LoVo (cell line): Measurements from ENCODE around the gene CNIH4.
"Not testable (repeated sequence)": the region's sequence is repeated elsewhere in the genome, so short reads cannot be mapped to it uniquely, and the experiment has no call there.

Experiments
- DNase-seq: peaks from one replicate; pipeline ENCODE4 v3.0.0-alpha.2; 2016; ENCODE audit warnings: low spot score

The CNIH4 gene

GRCh38 chr1:224356685-224357625 lies at the start of gene CNIH4:
Gene CNIH4, plus strand, starts transcription at chr1:224356879. Its CDS starts 46 bp downstream, at chr1:224356925.
- DNase-seq: peak; percentile 92

DNA sequence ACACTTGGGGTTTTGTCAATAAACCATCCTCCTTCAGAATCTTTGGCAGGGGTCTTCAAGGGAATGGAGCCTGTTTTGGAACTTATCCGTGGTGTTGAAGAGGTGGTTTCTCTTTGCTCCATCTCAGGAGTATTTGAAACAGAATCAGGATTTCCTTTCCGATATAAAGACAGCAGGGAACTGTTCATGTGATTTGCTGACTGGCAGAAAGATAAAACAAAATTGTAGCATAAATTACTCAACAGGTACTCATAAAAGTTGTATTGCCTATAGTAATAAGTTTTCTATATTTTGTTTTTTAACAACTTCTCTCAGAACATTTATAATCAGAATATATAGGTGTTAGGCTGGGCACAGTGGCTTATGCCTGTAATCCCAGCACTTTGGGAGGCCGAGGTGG lies 48.6 kb upstream of the CNIH4 start:
- no peak for DNase-seq

DNA sequence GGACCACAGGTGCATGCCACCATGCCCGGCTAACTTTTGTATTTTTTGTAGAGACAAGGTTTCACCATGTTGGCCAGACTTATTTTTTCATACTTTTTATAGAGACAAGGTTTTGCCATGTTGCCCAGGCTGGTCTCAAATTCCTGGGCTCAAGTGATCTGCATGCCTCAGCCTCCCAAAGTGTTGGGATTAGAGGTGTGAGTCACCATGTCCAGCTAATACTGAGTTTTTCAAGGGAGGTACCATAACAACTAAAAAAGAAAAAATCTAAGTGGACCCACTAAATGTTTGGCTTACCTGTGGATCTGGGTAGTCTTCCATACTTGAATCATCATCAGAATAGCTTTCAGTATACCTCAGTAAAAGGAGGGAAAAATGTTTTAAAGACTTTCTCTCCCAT lies 45.2 kb upstream of the CNIH4 start:
- DNase-seq: not testable (repeated sequence)

- DNase-seq: no peak
Measured at GRCh38 chr1:224312025-224312424, 44.7 kb upstream of the CNIH4 start.

DNA sequence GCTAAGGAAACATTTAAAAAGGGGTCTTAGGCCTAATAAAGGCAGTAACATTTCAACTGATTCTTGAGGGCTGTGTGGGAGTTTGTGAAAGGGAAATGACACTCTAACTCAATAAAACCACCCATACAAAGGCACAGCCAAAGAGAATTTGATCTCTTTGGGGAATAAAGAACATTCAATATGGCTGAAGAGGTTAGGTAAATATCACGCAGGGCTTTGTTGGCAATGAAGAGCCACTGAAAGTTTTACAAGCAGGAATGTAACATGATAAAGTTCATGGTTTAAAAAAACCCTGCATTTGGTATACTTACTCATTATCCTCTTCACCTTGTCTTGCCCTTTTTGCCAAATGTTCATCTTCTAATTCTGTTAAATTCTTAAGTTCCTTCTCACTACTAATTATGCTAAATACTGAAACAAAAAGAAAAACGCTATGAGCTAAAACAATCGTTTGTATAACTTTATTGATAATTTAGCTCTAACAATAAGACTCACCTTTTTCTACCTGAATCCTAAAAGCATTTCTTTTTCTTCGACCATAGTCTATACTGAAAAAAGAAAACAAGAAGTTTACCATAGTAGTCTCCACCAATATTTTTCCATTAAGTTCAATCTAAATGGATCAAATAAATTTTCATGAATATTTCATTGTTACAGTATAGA lies 39.2 kb upstream of the CNIH4 start:
- no peak for DNase-seq

- no peak for DNase-seq
Measured at GRCh38 chr1:224321706-224322105, 35.0 kb upstream of the CNIH4 start.

- DNase-seq: no peak
Measured at GRCh38 chr1:224325959-224326358, 30.7 kb upstream of the CNIH4 start.

DNA sequence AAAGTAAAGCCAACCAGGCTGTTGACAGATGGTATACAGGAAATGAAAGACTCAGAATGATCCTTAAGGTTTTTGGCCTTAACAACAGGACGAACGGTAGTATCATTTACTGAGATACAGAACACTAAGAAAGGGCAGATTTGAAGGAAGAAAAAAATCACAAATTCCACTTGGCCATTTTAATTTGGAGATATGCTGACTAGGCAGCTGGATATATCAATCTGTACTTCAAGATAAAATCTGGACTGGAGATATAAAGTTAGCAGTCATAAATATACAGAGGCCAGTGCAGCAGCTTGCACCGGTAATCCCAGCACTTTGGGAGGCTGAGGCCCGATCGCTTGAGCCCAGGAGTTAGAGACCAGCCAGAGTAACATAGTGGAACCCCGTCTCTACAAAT lies 28.0 kb upstream of the CNIH4 start:
- DNase-seq: no peak

GRCh38 chr1:224329484-224329841 lies 27.2 kb upstream of the CNIH4 start:
- no peak for DNase-seq

DNA sequence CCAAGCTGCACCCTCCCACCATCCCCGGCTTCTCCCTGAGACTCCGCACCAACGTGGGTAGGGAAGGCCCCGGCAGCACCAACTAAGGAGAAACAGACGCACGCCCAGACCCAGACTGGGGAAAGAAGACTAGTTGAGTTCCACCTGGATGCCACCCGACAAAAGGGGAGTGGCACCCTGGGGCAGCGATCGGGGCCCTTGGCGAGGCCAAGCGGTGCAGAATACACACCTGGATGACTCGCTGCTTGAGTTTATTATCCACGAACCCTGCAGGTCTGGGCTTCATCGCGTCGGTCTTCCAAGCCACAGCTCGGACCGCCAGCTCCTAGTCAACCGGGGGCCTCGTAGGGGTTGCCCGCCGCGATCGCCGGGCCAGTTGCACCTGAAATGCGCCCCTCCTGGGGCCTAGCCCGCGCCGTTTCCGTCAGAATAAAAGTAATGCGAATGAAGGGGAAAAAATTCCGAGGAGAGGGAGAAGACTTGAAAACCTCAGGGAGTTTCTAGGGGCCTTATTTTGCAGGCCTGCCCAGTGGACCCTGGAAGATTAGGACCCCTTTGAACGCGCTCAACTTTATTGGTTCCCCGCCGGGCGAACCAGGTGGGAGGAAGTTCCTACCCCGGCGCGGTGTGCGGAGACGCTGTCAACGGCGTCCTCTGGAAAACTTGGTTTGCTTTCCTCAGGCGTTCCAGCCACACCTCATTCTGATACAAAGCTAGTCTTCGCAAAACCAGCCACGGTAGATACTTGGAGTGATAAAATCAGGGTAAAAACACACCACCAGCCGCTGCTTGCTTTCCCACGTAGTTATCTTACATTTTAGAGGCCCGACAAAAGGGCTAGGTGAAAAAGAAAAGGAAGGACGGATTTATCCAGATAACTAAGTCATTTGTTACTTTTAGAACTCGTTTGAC lies 26.6 kb upstream of the CNIH4 start, which contains the start of gene NVL:
Gene NVL, minus strand, starts transcription at position 331 of the 912 bp plus-strand sequence. Its CDS starts 45 bp downstream, at position 286.
- DNase-seq: peak; percentile 94

DNA sequence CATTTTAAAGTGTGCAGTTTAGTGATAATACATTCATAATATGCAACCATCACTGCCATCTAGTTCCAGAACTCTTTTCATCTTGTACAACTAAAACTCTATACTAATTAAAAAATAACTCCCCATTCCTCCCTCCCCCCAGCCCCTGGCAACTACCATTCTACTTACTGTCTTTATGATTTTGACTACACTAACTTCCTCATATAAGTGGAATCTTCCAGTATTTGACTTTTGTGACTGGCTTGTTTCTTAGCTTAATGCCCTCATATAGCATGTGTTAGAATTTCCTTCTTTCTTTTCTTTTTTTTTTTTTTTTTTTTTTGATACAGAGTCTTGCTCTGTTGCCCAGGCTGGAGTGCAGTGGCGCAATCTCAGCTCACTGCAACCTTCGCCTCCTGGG lies 25.4 kb upstream of the CNIH4 start:
- no peak for DNase-seq

DNA sequence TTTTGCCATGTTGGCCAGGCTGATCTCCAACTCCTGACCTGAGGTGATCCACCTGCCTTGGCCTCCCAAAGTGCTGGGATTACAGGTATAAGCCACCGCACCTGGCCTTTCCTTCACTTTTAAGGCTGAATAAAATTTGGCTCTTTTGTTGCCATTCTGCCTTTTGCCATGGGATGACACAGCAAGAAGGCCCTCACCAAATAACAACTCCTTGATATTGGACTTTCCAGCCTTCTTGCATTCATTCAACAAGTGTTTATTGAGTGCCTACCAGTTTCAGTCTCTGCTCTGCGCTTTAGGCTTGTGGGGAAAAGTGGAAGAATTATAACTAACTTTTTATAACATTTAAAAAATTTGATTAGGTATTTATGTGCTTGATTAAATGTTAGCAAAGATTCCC lies 24.9 kb upstream of the CNIH4 start:
- no peak for DNase-seq

GRCh38 chr1:224333309-224333926 lies 23.3 kb upstream of the CNIH4 start:
- peak; percentile 67 for DNase-seq

DNA sequence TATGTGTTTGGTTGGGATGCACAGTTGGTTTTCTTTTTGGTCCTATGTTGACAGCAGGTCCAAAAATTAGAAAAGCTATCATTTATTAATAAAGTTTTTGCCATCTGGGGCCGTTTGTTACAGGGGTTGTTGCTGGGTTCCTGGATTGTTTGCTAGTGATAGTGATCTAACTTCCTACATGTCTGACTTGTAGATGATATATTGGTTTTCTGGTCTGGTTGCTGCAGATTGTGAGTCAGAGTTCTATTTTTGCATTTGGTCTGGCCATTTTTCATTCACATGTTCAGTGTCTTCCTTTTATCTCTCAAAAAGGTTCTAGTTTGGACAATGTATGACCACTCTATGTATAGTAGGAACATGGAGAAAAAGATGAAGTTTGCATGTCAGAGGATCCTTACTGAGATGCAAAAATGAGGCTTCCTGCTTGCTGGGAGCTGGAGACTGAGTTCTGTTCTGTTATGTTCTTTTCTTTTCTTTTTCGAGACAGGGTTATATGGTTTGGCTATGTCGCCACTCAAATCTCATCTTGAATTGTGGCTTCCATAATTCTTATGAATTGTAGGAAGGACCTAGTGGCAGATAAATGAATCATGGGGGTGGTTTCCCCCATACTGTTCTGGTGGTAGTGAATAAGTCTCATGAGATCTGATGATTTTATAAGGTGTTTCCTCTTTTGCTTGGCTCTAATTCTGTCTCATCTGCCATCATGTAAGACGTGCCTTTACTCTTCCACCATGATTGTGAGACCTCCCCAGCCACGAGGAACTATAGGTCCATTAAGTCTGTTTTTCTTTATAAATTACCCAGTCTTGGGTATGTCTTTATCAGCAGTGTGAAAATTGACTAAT lies 22.5 kb upstream of the CNIH4 start:
- no peak for DNase-seq

GRCh38 chr1:224338150-224338838 lies 18.4 kb upstream of the CNIH4 start:
- DNase-seq: no peak

- no peak for DNase-seq
Measured at GRCh38 chr1:224339442-224340033, 17.1 kb upstream of the CNIH4 start.

GRCh38 chr1:224340453-224341384 lies 16.0 kb upstream of the CNIH4 start:
- DNase-seq: not testable (repeated sequence)

GRCh38 chr1:224343679-224344078 lies 13.0 kb upstream of the CNIH4 start:
- DNase-seq: no peak

DNA sequence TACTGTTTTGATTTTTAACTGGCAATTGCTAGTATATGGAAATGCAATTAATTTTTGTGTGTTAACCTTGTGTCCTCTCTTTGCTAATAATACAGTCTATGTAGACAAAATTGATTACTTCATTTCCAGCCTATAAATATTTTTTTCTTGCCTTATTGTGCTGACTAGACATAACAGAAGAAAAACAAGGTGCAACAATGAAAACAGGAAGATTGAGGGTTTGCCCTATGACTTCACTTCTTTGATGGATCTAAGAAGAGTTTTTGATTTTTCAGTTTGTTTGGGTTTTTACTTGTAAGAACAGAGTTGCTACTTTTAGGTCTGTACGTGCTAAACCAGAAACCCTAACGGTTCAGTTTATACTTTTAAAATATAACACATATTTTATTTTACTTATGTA lies 8.5 kb upstream of the CNIH4 start:
- no peak for DNase-seq
